HG02973 (cell line): ENCODE data around the gene C1QTNF1.

Experiments
- ATAC-seq: cut with Tn5 transposase; IDR thresholded peaks from one replicate; pipeline ENCODE4 v1.9.1; 2021; ENCODE audit warnings: moderate library complexity; ENCODE audit not compliant: unreplicated experiment

C1QTNF1 gene

GRCh38 chr17:79038545-79039135 lies 14.7 kb downstream of the C1QTNF1 start:
- no peak for ATAC-seq

DNA sequence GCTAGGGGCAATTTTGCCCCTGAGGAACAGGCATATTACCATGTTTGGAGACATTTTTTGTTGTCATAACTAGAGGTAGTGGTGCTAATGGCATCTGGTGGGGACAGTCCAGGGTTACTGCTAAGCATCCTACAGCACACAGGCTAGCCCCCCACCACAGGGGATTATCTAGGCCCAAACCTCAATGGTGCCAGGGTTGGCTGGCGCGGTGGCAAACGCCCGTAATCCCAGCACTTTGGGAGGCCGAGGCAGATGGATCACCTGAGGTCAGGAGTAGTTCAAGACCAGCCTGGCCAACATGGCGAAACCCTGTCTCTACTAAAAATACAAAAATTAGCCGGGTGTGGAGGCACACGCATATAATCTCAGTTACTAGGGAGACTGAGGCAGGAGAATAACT lies 15.2 kb downstream of the C1QTNF1 start:
- ATAC-seq = no peak

- no peak for ATAC-seq
Measured at GRCh38 chr17:79039886-79040285, 15.9 kb downstream of the C1QTNF1 start.

- ATAC-seq = no peak
Measured at GRCh38 chr17:79041041-79041570, 17.1 kb downstream of the C1QTNF1 start.

DNA sequence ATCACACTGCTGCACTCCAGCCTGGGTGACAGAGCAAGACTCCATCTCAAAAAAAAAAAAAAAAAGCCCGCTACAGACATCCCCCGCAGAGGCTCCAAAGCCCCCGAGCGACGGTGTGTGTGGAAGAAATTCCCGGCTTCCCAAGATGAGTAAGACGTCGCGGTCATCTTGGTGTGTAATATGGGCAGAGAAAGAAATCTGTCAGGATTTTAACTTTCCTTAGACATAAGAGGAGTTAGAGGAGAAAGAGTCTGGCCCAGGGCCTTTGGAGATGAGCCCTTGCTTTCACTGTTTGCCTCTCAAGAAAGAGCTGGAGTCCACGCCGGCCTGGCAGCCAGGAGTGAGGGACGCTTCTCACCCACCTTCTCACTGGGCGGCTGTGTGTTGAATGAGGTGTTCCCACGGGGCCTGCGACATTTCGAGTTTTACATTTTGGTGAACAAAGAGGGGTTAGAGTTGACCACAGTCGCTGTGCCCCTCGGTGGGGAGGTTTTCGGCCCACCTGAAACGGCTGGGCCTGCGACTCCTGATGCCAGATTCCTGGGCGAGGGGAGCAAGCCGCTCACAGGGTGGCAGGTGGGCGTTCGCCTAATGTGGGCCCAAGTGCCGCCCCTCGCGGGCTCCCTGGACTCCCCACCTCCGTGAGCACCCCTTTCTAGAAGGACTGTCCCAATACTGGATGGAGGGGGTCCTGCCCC lies 17.9 kb downstream of the C1QTNF1 start:
- no peak for ATAC-seq

DNA sequence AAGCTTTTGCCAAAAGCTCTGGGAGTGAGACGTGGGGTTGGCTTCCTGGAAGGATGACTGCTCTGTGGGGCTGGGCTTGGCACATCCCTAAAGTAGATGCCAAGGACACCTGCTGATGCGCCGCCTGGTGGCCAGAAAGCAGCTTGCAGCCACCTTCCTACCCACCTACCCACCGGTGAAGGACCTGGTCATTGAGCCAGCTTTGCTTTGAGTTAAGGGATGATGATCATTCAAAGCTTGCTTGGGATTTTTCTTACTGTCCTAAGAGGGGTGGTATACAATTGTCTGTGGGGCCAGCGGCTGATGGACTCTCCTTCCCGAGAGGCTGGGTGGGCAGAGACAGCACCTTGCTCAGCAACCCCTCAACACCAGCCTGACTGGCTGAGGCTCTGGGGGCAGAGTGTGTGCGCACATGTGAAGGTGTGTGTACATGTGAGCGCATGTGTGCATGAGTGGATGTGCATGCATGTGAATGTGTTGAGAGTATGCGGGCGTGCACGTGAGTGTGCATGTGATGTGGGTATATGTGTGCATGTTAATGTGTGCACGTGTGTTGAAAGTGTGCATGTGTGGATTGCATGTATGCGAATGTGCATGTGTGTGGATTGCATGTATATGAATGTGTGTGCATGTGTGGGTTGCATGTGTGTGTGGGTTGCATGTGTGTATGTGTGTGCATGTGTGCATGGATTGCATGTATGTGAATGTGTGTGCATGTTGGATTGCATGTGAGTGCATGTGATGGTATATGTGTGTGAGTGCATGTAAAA lies 18.6 kb downstream of the C1QTNF1 start:
- ATAC-seq = no peak

- ATAC-seq = no peak
Measured at GRCh38 chr17:79043191-79043930, 19.4 kb downstream of the C1QTNF1 start.

- ATAC-seq = no peak
Measured at GRCh38 chr17:79043931-79044320, 20.0 kb downstream of the C1QTNF1 start.

- ATAC-seq = no peak
Measured at GRCh38 chr17:79044462-79044861, 20.5 kb downstream of the C1QTNF1 start.

DNA sequence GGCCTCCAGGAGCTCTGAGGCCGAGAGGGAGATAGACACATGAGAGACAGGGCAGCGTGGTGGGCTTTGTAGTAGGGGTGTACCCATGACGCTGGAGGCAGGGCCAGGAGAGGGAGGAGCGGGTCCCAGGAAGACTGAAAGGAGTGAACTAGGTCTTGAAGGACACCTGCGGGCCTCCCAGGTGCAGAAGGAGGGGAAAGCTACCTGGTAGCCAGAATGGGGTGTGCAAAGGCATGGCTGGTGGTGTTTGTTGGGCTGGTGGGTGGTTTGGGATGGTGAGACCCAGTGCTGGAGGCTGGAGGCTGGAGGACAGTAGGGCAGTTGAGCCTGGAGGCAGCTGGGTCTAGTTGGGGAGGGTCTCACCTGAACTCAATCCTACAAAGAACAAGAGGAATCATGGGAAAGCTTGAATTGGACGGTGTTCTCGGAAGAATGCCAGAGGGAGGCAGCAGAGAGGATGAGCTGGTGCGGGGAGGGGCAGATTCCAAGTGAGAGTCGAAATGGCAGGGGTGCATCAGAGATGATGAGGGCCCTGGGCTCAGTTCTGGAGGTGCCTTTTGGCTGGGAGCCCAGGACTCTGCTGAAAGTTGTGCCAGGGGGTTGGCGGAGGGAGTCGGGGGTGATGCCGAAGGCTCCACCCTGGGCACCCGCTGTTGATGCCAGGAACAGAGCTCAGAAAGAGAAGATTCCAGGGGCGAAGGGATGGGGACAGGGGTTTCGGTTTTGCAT lies 21.2 kb downstream of the C1QTNF1 start:
- no peak for ATAC-seq

DNA sequence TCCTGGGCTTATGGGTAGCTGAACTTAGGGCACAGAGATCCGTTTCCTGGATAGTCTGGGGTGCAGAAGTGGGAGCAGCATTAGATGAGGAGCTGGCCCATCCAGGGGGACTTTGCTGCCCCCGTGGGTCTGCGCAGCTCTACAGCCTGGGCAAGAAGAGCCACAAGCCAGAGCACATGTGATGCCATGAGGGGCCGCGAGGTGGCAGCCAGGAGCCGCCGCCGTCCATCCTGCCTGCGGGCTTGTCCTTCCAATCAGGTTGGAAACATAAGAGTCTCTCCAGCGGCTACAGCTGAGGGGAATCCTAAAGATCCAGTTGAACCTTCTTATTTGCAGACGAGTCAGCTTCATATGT lies 21.9 kb downstream of the C1QTNF1 start:
- ATAC-seq = no peak

DNA sequence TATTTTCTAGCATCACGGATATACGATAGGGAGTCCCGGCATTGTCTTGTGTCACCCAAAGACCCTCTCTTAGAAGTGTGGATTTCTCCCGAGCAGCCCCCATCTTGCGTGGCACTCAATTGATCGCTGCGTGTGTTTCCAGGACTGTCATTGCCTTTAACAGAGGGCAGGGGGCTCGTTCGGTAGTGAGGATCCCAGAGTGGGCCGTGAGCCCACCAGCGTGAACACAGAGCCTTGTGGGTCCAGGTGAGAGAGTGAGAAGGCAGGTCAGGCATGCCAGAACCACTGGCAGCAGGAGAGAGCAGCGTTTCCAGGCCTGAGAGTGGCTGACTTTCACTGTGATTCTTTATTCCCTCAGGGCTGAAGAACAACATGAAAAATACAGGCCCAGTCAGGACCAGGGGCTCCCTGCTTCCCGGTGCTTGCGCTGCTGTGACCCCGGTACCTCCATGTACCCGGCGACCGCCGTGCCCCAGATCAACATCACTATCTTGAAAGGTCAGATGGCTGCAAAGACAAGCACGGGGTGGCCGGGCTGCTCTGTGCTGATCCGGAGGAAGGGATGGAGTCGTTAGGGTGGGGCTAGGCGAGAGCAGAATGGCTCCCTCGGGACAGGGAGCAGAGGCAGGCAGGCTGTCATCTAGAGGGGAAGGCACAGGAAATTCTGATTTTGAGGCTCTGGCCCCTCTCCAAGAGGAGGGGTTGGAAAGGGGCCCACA lies 22.4 kb downstream of the C1QTNF1 start:
- no peak for ATAC-seq

DNA sequence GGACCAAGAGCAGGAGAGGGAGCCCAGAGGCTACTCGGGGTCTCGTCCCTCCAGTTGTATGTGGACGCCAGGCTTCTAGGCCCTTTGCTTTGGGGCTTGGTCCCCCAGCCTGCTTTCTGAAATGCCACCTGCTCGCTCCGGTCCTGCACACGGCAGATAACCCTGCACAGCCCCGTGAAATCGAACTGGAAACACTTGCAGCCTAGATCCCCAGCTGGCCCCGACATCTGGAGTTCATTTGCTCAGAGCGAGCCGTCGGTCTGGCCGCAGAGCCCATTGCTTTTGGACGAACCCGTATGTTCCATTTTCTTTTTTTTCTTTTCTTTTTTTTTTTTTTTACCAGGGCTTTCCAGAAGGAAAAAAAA lies 22.9 kb downstream of the C1QTNF1 start:
- ATAC-seq = no peak

DNA sequence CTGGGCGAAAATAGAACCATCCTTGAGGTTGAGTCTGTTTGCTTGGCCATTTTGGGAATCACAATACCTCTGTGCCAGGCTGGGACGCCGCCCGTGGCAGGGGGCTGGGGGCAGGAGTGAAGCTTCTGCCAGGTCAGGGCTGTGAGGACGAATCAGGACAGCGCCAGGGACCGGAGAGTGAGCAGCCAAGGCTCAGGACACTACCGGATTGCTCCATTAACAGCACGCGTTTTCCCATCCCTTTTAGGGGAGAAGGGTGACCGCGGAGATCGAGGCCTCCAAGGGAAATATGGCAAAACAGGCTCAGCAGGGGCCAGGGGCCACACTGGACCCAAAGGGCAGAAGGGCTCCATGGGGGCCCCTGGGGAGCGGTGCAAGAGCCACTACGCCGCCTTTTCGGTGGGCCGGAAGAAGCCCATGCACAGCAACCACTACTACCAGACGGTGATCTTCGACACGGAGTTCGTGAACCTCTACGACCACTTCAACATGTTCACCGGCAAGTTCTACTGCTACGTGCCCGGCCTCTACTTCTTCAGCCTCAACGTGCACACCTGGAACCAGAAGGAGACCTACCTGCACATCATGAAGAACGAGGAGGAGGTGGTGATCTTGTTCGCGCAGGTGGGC lies 23.4 kb downstream of the C1QTNF1 start:
- no peak for ATAC-seq

DNA sequence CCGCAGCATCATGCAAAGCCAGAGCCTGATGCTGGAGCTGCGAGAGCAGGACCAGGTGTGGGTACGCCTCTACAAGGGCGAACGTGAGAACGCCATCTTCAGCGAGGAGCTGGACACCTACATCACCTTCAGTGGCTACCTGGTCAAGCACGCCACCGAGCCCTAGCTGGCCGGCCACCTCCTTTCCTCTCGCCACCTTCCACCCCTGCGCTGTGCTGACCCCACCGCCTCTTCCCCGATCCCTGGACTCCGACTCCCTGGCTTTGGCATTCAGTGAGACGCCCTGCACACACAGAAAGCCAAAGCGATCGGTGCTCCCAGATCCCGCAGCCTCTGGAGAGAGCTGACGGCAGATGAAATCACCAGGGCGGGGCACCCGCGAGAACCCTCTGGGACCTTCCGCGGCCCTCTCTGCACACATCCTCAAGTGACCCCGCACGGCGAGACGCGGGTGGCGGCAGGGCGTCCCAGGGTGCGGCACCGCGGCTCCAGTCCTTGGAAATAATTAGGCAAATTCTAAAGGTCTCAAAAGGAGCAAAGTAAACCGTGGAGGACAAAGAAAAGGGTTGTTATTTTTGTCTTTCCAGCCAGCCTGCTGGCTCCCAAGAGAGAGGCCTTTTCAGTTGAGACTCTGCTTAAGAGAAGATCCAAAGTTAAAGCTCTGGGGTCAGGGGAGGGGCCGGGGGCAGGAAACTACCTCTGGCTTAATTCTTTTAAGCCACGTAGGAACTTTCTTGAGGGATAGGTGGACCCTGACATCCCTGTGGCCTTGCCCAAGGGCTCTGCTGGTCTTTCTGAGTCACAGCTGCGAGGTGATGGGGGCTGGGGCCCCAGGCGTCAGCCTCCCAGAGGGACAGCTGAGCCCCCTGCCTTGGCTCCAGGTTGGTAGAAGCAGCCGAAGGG lies 24.2 kb downstream of the C1QTNF1 start:
- ATAC-seq = no peak

- no peak for ATAC-seq
Measured at GRCh38 chr17:79048826-79049755, 25.1 kb downstream of the C1QTNF1 start.

- no peak for ATAC-seq
Measured at GRCh38 chr17:79049821-79050220, 25.9 kb downstream of the C1QTNF1 start.

- ATAC-seq = no peak
Measured at GRCh38 chr17:79050551-79050950, 26.6 kb downstream of the C1QTNF1 start.
